WI38 (cell line): Measurements from ENCODE around the gene CTBP2.
"Not testable (repeated sequence)": the region's sequence is repeated elsewhere in the genome, so short reads cannot be mapped to it uniquely, and the experiment has no call there.

Experiments
- H3K4me3 ChIP-seq: 2 replicates; pipeline ENCODE4 v1.5.1; 2011; ENCODE audit warnings: low read depth, mild to moderate bottlenecking, control low read depth, low read length
- CTCF ChIP-seq: IDR thresholded peaks from 2 replicates; pipeline ENCODE4 v1.5.1; 2012; ENCODE audit warnings: low read depth, mild to moderate bottlenecking, control low read depth, low read length

The CTBP2 gene

DNA sequence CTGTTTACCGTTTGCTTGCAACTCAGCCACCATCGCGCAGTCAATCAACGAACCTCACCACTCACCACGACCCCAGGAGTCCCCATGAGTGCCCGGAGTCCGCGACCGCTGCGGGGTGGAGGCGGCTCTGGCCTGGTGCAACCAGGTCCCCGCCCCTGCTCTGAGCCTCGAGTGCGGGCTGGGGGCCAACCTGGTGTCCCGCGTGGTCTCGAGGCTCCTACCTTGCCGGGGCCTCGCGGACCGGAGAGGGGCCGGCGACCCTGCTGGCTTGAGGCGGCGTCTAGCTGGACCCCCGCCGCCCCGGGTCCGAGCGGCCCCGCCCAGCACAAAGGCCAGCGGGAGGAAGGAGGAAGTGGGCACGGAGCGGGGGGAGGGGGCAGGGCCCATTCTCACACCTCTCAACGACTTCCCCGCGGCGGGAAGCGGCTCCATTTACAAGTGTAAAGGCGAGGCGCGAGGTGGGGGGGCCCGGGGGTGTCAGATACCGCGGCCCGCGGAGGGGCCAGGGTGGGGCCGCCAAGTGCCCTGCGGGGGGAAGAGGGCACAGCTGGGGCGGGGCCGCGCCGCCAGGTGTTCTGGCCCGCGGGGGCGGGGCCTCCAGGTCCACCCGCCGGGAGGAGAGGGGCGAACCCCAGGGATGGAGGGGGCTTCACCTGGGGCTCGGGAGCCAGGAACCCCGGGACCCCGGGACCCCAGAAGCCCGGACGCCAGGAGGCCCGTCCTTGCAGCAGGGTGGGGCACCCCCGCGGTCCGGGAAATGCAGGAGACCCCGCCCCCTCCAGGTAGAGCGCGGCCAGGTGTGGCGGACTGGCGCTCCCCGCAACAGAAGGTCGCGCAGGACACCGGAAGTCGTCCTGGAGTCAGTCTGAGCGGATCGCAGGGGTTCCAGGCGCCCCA is 8.6 kb downstream of the CTBP2 start:
- no peak for TF ChIP-seq CTCF
- no peak overlapping the region for H3K4me3 ChIP-seq

DNA sequence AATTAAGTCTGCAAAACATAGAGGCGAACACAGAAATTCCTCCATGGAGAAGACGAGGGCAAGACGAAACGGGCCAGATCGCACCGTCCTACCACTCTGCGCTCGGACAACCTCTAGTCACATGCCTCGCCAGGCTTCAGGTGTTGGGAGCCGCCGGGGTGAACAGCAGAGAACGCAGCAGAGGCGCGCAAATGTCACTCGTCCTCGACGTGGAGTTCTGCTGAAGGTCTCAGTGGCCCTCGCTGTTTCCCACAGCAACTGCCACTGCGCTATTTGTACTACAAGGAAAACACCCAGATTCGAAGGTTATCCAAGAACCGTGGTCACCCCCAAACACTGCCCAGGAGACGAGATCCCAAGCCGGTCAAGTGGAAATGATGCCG is 9.2 kb downstream of the CTBP2 start:
- H3K4me3 ChIP-seq: no peak overlapping the region
- TF ChIP-seq CTCF: no peak

DNA sequence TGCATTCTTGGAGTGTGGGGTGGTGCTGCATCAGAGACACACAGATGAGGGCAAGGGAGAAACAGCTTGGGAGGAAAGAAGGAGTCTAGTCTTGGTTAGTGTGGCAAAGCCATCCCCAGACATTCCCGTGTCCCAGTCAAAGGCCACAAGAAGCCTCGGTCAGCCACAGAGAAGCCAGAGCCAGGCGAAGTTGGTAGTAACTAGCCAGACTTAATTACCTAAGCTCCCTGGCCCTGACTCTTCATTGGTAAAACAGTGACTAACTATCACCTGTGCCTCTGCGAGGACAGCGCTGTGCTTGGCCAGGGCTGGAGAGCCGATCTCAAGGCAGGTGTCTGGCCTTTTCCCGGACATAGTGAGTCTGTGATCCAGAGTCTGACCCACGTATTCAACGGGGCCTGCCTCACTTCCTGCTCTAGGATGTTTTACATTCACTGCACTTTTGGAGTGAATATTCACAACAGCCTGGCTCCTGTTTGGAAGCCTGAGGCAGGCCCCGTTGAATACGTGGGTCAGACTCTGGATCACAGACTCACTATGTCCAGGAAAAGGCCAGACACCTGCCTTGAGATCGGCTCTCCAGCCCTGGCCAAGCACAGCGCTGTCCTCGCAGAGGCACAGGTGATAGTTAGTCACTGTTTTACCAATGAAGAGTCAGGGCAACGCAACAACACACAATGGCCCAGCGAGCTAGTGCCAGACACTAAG is 9.8 kb downstream of the CTBP2 start:
- H3K4me3 ChIP-seq: not testable (repeated sequence)

GRCh38 chr10:125149680-125150047 is 10.7 kb downstream of the CTBP2 start:
- no peak overlapping the region for H3K4me3 ChIP-seq
- TF ChIP-seq CTCF: no peak

- H3K4me3 ChIP-seq: no peak overlapping the region
- no peak for TF ChIP-seq CTCF
Observed at GRCh38 chr10:125149036-125149679, 11.2 kb downstream of the CTBP2 start.

DNA sequence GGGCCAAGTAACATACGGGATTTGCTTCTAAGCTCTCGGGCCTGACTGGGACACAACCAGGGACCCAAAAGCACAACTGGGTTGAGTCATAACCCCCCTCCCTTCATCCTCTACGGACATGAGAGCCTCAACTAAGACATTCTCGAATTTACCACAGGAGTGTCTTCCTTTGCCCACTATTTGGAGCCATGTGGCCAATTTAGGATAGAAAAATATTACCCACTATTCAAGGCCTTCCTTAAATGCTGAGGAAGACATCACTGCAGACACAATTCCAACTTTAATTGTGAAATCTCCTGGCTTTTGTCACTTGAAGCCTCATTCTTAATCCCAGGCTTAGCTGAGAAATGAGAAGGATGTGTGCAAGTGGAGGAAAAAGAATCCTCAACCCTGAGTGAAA is 11.8 kb downstream of the CTBP2 start:
- TF ChIP-seq CTCF: no peak
- no peak overlapping the region for H3K4me3 ChIP-seq

DNA sequence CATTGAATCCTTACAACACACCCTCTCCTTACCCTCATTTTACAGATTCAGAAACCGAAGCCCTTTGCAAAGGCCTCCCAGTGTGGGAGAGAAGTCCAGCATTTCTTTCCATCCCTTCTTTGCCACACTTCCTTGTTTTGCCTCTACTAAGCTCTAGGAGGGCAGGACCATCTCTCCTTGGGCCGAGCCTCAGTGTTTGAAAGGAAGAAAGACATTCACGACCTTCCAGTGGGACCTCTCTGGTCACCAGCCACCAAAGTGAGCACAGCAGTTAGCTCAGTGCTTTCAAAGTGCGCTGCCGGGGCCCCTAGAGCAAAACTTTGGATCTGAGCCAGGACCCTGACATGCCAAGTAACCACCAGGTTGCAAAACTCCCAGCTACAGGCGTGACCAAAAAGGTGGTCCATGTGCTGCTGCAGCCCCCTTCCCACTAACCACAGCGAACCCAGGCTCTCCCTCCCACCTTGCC is 12.4 kb downstream of the CTBP2 start:
- no peak overlapping the region for H3K4me3 ChIP-seq
- TF ChIP-seq CTCF: no peak
